ENCODE measurements around the gene GGACT.

GGACT gene

GRCh38 chr13:100510208-100510957, 78.2 kb downstream of the GGACT start:
- DNase-seq: no peak

GRCh38 chr13:100508996-100509395, 79.6 kb downstream of the GGACT start:
- no peak for DNase-seq

GRCh38 chr13:100508455-100508854, 80.1 kb downstream of the GGACT start:
- no peak for DNase-seq

- DNase-seq: no peak
Observed at GRCh38 chr13:100506600-100507422, 81.8 kb downstream of the GGACT start.

- peak; percentile 64 for DNase-seq
Observed at GRCh38 chr13:100506154-100506553, 82.4 kb downstream of the GGACT start.

- DNase-seq: no peak
Observed at GRCh38 chr13:100503622-100504021, 85.0 kb downstream of the GGACT start.

GRCh38 chr13:100502446-100502845, 86.1 kb downstream of the GGACT start:
- DNase-seq: no peak

- DNase-seq: no peak
Observed at GRCh38 chr13:100497389-100497788, 91.2 kb downstream of the GGACT start.

GRCh38 chr13:100495455-100495854, 93.1 kb downstream of the GGACT start:
- DNase-seq: no peak

- no peak for DNase-seq
Observed at GRCh38 chr13:100493418-100493817, 95.2 kb downstream of the GGACT start.

- no peak for DNase-seq
Observed at GRCh38 chr13:100491164-100491842, 97.3 kb downstream of the GGACT start.

GRCh38 chr13:100490692-100491091, 97.9 kb downstream of the GGACT start:
- no peak for DNase-seq

- no peak for DNase-seq
Observed at GRCh38 chr13:100485265-100485664, 103.3 kb downstream of the GGACT start.

GRCh38 chr13:100484702-100485101, 103.9 kb downstream of the GGACT start:
- DNase-seq: no peak

GRCh38 chr13:100483841-100484381, 104.7 kb downstream of the GGACT start:
- no peak for DNase-seq

- no peak for DNase-seq
Observed at GRCh38 chr13:100483139-100483538, 105.5 kb downstream of the GGACT start.

- no peak for DNase-seq
Observed at GRCh38 chr13:100480676-100481075, 107.9 kb downstream of the GGACT start.

Measured in activated CD8-positive, alpha-beta memory T cell treated with anti-CD3 and anti-CD28 coated beads for 24 hours (primary cell).